HepG2 (cell line): ENCODE measurements around the gene CHFR. TPM values are rescaled to one million over a fixed set of nuclear protein-coding genes. Genes with fewer than 3 reads are reported as not detected.
A peak's percentile ranks its signal among the peaks of the same experiment; 100 is the strongest.

Source experiments
- ATF7-NPFF ChIP-seq: sonication (generic); formaldehyde crosslinking; IDR thresholded peaks from 2 replicates; pipeline ENCODE4 v1.8.1; 2023; ENCODE audit warnings: mild to moderate bottlenecking, low read depth, missing genetic modification reagents, moderate library complexity
- KAT7 ChIP-seq: IDR thresholded peaks from 2 replicates; pipeline ENCODE4 v1.6.1; 2018; ENCODE audit warnings: borderline replicate concordance, missing compliant biosample characterization
- KDM6A ChIP-seq: IDR thresholded peaks from 2 replicates; pipeline ENCODE4 v1.6.1; 2016; ENCODE audit warnings: low read depth
- MBD4 ChIP-seq: IDR thresholded peaks from 2 replicates; pipeline ENCODE4 v1.6.1; 2012; ENCODE audit warnings: low read length, inconsistent platforms, borderline replicate concordance
- NCOA1 ChIP-seq: sonication (generic); formaldehyde crosslinking; IDR thresholded peaks from 2 replicates; pipeline ENCODE4 v1.9.0; 2021; ENCODE audit warnings: missing genetic modification reagents
- NR2F2 ChIP-seq: IDR thresholded peaks from 2 replicates; pipeline ENCODE4 v1.6.1; 2012; ENCODE audit warnings: low read depth, inconsistent platforms, borderline replicate concordance
- PLRG1 ChIP-seq: fragments of 450-650 bp; conservative IDR thresholded peaks from 2 replicates; pipeline ENCODE4 v1.6.1; 2016
- PTBP1 ChIP-seq: fragments of 200-400 bp; formaldehyde crosslinking; IDR thresholded peaks from 2 replicates; pipeline ENCODE4 v1.6.1; 2018; ENCODE audit warnings: low read length, low read depth; ENCODE audit not compliant: poor library complexity, severe bottlenecking
- RAD51 ChIP-seq: fragments of 450-650 bp; IDR thresholded peaks from 2 replicates; pipeline ENCODE4 v1.6.1; 2016; ENCODE audit warnings: borderline replicate concordance
- SAFB2 ChIP-seq: sonication (generic); formaldehyde crosslinking; IDR thresholded peaks from 2 replicates; pipeline ENCODE4 v1.5.1; 2020; ENCODE audit warnings: missing genetic modification reagents, low read depth, mild to moderate bottlenecking, borderline replicate concordance
- TP53 ChIP-seq: sonication (generic); formaldehyde crosslinking; conservative IDR thresholded peaks from 2 replicates; pipeline ENCODE4 v1.4.0; 2020; ENCODE audit warnings: missing genetic modification reagents
- U2AF1 ChIP-seq: fragments of 200-400 bp; formaldehyde crosslinking; optimal IDR thresholded peaks from 2 replicates; pipeline ENCODE3; 2017; ENCODE audit warnings: mild to moderate bottlenecking, low read depth, low read length
- XBP1 ChIP-seq: sonication (generic); formaldehyde crosslinking; IDR thresholded peaks from 2 replicates; pipeline ENCODE4 v1.5.0; 2020; ENCODE audit warnings: missing genetic modification reagents
- ZMAT3 ChIP-seq: sonication (generic); formaldehyde crosslinking; conservative IDR thresholded peaks from 2 replicates; pipeline ENCODE4 v1.7.0; 2021; ENCODE audit warnings: missing genetic modification reagents
- ZNF34 ChIP-seq: sonication (generic); formaldehyde crosslinking; IDR thresholded peaks from 2 replicates; pipeline ENCODE4 v1.4.0; 2020; ENCODE audit warnings: mild to moderate bottlenecking, missing genetic modification reagents, borderline replicate concordance
- ZNF598 ChIP-seq: sonication (generic); formaldehyde crosslinking; IDR thresholded peaks from 2 replicates; pipeline ENCODE4 v1.5.1; 2020; ENCODE audit warnings: mild to moderate bottlenecking, missing genetic modification reagents, borderline replicate concordance
- ZNF768 ChIP-seq: sonication (generic); formaldehyde crosslinking; IDR thresholded peaks from 2 replicates; pipeline ENCODE4 v1.4.0; 2020; ENCODE audit warnings: missing genetic modification reagents
- polyA plus RNA-seq, 8 experiments: library from polyadenylated mRNA; depleted of rRNA in 3 of 8; stranded (reverse) in 7 of 8; unstranded in 1 of 8; fragments of >200 nt; fragmentation: Illumina TruSeq in 4 of 8; extraction: Trizol in 4 of 8; gene quantifications; 2 replicates each; pipeline versions ENCODE4 v1.2.1 to v1.2.3, GENCODE V29; 2011 to 2016; ENCODE audit warnings: low read depth in 4 of 8, missing spikeins in 1 of 8, mixed read lengths in 1 of 8; ENCODE audit not compliant: insufficient read depth in 1 of 8
- total RNA-seq, 5 experiments: library from RNA; depleted of rRNA; stranded (reverse); fragments of >200 nt; fragmentation: Illumina TruSeq; extraction: Trizol; gene quantifications; 2 replicates each; pipeline ENCODE4 v1.2.3, GENCODE V29; 2016; ENCODE audit warnings: low read depth in 1 of 5
- TF ChIP-seq, protein P1 (sequence below): sonication (generic); formaldehyde crosslinking; IDR thresholded peaks from 2 replicates; pipeline ENCODE4 v1.4.0; 2020; ENCODE audit warnings: mild to moderate bottlenecking, missing genetic modification reagents
- TF ChIP-seq, protein P2 (sequence below): sonication (generic); formaldehyde crosslinking; IDR thresholded peaks from 2 replicates; pipeline ENCODE4 v1.9.0; 2021; ENCODE audit warnings: missing genetic modification reagents, mild to moderate bottlenecking, borderline replicate concordance
- TF ChIP-seq, protein P3 (sequence below): IDR thresholded peaks from 2 replicates; pipeline ENCODE4 v1.6.1; 2016
- TF ChIP-seq, protein P4 (sequence below): IDR thresholded peaks from 2 replicates; pipeline ENCODE4 v1.6.1; 2018; ENCODE audit warnings: missing genetic modification reagents

CHFR gene
- total and polyA plus RNA-seq, 2 of the 13 experiments (the other 11 are each of a cell fraction or from before 2014, with no cell fraction given), result 21.4 to 21.5 TPM

DNA sequence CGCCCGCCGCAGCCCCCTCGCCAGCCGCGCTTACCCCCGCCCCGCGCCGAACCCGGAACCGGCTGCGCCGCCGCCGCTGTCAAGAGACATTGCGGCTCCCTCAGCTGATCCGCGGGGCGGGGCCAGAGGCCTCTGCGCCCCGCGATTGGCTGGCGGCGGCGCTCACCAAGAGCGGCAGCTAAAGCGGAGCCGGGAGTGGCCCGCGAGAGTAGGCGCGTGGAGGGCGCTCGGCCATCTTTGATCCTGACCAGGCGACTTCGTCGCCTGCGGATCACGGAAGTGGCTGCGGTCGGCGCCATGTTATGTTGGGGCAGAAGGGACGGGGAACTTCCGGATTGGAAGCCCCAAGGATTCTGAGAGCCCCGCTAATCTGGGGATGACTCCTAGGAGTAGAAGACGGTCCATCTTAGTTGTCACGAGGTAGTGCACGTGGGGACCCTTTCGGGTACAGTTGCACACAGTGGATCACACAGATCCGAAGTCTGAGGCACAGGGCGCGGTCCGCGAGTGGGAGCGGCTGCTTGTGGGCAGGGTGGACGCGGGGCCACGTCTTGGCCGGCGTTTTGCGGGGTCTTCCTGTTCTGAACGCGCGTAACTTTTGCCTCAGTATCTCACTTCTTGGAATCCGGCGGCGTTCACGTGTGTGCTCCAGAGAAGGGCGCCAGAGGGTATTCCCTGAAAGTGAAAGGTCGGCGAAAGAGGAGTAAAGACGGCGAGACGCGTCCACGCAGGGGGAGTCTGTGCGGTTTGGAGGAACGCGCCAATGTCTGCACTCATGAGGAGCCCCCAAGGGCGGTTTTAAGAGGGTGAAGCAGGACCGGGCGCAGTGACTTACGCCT, at the start of gene CHFR (continued):
- TF ChIP-seq, protein P1, sequence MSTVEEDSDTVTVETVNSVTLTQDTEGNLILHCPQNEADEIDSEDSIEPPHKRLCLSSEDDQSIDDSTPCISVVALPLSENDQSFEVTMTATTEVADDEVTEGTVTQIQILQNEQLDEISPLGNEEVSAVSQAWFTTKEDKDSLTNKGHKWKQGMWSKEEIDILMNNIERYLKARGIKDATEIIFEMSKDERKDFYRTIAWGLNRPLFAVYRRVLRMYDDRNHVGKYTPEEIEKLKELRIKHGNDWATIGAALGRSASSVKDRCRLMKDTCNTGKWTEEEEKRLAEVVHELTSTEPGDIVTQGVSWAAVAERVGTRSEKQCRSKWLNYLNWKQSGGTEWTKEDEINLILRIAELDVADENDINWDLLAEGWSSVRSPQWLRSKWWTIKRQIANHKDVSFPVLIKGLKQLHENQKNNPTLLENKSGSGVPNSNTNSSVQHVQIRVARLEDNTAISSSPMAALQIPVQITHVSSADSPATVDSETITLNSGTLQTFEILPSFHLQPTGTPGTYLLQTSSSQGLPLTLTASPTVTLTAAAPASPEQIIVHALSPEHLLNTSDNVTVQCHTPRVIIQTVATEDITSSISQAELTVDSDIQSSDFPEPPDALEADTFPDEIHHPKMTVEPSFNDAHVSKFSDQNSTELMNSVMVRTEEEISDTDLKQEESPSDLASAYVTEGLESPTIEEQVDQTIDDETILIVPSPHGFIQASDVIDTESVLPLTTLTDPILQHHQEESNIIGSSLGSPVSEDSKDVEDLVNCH, result no peak
- TF ChIP-seq TP53 (CRISPR knock-in tag), result no peak
- no peak for TF ChIP-seq PLRG1
- TF ChIP-seq XBP1 (CRISPR knock-in tag), result no peak
- TF ChIP-seq, protein P2, sequence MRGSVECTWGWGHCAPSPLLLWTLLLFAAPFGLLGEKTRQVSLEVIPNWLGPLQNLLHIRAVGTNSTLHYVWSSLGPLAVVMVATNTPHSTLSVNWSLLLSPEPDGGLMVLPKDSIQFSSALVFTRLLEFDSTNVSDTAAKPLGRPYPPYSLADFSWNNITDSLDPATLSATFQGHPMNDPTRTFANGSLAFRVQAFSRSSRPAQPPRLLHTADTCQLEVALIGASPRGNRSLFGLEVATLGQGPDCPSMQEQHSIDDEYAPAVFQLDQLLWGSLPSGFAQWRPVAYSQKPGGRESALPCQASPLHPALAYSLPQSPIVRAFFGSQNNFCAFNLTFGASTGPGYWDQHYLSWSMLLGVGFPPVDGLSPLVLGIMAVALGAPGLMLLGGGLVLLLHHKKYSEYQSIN (CRISPR knock-in tag), result no peak
- TF ChIP-seq SAFB2 (CRISPR knock-in tag), result peak; percentile 61; the same call in 1 of the 2 replicates
- no peak for TF ChIP-seq NCOA1 (CRISPR knock-in tag)
- TF ChIP-seq, protein P3, sequence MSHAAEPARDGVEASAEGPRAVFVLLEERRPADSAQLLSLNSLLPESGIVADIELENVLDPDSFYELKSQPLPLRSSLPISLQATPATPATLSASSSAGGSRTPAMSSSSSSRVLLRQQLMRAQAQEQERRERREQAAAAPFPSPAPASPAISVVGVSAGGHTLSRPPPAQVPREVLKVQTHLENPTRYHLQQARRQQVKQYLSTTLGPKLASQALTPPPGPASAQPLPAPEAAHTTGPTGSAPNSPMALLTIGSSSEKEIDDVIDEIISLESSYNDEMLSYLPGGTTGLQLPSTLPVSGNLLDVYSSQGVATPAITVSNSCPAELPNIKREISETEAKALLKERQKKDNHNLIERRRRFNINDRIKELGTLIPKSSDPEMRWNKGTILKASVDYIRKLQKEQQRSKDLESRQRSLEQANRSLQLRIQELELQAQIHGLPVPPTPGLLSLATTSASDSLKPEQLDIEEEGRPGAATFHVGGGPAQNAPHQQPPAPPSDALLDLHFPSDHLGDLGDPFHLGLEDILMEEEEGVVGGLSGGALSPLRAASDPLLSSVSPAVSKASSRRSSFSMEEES (CRISPR knock-in tag), result peak; percentile 68; the same call in 1 of the 2 replicates
- no peak for TF ChIP-seq NR2F2
- no peak for TF ChIP-seq PTBP1
- TF ChIP-seq ZNF768 (CRISPR knock-in tag), result peak; percentile 38; the same call in 1 of the 2 replicates
- TF ChIP-seq, protein P4, sequence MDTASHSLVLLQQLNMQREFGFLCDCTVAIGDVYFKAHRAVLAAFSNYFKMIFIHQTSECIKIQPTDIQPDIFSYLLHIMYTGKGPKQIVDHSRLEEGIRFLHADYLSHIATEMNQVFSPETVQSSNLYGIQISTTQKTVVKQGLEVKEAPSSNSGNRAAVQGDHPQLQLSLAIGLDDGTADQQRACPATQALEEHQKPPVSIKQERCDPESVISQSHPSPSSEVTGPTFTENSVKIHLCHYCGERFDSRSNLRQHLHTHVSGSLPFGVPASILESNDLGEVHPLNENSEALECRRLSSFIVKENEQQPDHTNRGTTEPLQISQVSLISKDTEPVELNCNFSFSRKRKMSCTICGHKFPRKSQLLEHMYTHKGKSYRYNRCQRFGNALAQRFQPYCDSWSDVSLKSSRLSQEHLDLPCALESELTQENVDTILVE (CRISPR knock-in tag), result peak; percentile 44; the same call in 1 of the 2 replicates
- no peak for TF ChIP-seq ATF7-NPFF (CRISPR knock-in tag)
- no peak for TF ChIP-seq KDM6A
- 0 out of 2 replicates have a peak, but pooled peaks have one; percentile 16 for TF ChIP-seq KAT7 (CRISPR knock-in tag)
- TF ChIP-seq MBD4, result no peak
- TF ChIP-seq U2AF1, result no peak
- no peak for TF ChIP-seq RAD51
- peak; percentile 55; the same call in 1 of the 2 replicates for TF ChIP-seq ZNF598 (CRISPR knock-in tag)
- TF ChIP-seq ZMAT3 (CRISPR knock-in tag), result peak; percentile 51; the same call in 1 of the 2 replicates
- no peak for TF ChIP-seq ZNF34 (CRISPR knock-in tag)
